Chondrocyte (in vitro differentiated cells): ENCODE data around the gene PSMD11. TPM values are rescaled to one million over a fixed set of nuclear protein-coding genes. Genes with fewer than 3 reads are reported as not detected.

Experiments
- DNase-seq: peaks from one replicate; pipeline ENCODE4 v3.0.0; 2021; ENCODE audit warnings: mixed read lengths, low spot score
- H3K27ac Mint-ChIP-seq: one replicate; pipeline ENCODE4 v1.8.0; 2021; ENCODE audit warnings: mild to moderate bottlenecking, moderate library complexity, mixed read lengths; ENCODE audit not compliant: unreplicated experiment
- H3K27me3 Mint-ChIP-seq: 2 replicates; pipeline ENCODE4 v1.8.0; 2021; ENCODE audit warnings: low read depth, mixed read lengths
- H3K36me3 Mint-ChIP-seq: 2 replicates; pipeline ENCODE4 v1.8.0; 2021; ENCODE audit warnings: low read depth, mixed read lengths
- H3K4me1 Mint-ChIP-seq: 2 replicates; pipeline ENCODE4 v1.8.0; 2021; ENCODE audit warnings: low read depth, mild to moderate bottlenecking, mixed read lengths
- H3K4me3 Mint-ChIP-seq: one replicate; pipeline ENCODE4 v1.8.0; 2021; ENCODE audit warnings: mild to moderate bottlenecking, moderate library complexity, mixed read lengths; ENCODE audit not compliant: unreplicated experiment
- H3K9me3 Mint-ChIP-seq: 2 replicates; pipeline ENCODE4 v1.8.0; 2021; ENCODE audit warnings: low read depth, mixed read lengths
- total RNA-seq: library from RNA; stranded (reverse); gene quantifications from 3 replicates; pipeline ENCODE4 v1.2.1, GENCODE V29; 2021
- TF ChIP-seq, protein P1 (sequence below): fragments of 200-600 bp; sonication (generic); IDR thresholded peaks from 2 replicates; pipeline ENCODE4 v1.5.0; 2021; ENCODE audit warnings: antibody characterized with exemption, mild to moderate bottlenecking, moderate library complexity

The PSMD11 gene
- total RNA-seq, 1 donor from 2014 or later = 80.7 TPM

DNA sequence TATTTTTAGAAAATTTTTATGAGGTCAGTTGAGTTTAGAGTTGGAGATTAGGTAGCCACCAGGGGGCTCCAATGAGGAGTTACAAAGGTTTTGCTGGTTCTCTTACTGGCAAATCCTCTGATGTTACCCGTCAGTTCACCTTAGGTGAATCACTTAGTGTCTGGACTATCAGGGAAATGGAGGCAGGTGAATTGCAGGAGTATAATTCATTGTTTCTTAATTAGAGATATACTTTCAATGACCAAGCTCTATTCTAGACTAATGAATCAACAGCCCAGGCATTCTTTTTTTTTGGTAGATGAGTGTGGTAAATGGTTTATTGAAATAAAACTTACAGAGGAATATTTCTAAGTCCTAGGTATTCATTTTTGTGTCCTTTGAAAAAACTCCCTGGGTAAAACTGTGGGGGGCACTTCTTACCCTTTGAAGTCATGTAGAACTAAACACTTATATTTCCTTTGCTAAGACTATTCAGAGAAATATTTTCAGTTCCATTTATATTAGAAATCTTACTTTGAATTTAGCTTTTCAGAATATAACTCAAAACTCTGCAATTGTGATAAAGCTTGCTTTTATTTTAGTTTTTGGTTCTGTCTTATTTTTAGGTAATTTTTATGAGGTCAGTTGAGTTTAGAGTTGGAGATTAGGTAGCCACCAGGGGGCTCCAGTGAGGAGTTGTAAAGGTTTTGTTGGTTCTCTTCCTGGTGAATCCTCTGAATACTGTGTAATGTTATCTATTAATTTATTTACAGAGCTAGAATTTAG lies 17.7 kb downstream of the PSMD11 start:
- no peak for DNase-seq
- Mint-ChIP-seq H3K27me3 (no peaks in the 10 kb centered on the region), H3K4me3 (no peak overlapping the region), H3K9me3 (no peaks in the 10 kb centered on the region), H3K4me1 (peaks cover 5% of the 10 kb centered on the region), H3K27ac (no peak overlapping the region), H3K36me3 (peaks cover 26% of the 10 kb centered on the region)
- TF ChIP-seq, protein P1, sequence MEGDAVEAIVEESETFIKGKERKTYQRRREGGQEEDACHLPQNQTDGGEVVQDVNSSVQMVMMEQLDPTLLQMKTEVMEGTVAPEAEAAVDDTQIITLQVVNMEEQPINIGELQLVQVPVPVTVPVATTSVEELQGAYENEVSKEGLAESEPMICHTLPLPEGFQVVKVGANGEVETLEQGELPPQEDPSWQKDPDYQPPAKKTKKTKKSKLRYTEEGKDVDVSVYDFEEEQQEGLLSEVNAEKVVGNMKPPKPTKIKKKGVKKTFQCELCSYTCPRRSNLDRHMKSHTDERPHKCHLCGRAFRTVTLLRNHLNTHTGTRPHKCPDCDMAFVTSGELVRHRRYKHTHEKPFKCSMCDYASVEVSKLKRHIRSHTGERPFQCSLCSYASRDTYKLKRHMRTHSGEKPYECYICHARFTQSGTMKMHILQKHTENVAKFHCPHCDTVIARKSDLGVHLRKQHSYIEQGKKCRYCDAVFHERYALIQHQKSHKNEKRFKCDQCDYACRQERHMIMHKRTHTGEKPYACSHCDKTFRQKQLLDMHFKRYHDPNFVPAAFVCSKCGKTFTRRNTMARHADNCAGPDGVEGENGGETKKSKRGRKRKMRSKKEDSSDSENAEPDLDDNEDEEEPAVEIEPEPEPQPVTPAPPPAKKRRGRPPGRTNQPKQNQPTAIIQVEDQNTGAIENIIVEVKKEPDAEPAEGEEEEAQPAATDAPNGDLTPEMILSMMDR = peak; percentile 73

DNA sequence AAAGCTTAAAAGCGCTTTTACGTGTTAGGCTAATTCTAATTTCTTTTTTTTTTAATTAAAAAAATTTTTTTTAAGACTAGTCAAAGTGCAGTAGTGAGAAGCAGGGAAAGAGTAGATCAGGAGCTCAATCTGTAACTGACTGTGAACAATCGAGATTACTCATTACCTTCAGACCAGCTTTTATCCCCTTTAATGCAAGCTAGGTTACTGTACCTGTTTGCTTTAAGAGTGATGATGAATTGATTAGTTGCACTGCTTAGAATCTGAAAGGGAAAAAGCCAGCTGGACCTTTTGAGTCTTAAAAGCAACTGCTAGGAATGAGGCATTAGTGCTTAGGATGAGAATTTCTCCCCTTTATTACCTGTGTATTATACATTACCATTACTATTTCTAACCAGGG lies 19.0 kb downstream of the PSMD11 start:
- H3K4me3 Mint-ChIP-seq = no peak overlapping the region
- H3K4me1 Mint-ChIP-seq = peaks cover 5% of the 10 kb centered on the region
- no peak for DNase-seq
- no peaks in the 10 kb centered on the region for H3K27me3 Mint-ChIP-seq
- TF ChIP-seq, protein P1 = no peak
- H3K36me3 Mint-ChIP-seq = peaks cover 27% of the 10 kb centered on the region
- no peak overlapping the region for H3K27ac Mint-ChIP-seq
- H3K9me3 Mint-ChIP-seq = no peaks in the 10 kb centered on the region

DNA sequence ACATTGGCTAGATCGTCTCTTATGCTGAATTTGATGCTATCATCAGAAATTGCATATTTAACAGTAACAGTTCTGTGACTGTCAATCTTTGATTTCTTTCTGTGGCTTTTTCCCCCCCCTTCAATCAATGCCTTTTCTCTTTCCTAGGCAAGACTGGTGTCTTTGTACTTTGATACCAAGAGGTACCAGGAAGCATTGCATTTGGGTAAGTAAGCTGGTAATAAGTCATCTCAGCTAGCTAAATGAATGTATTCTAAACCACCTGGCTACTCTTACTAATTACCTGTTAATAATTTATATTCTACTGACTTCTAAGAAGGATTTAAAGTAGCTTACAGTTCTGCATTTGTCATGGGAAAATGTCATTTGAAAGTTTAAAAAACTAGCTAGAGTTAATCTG lies 20.1 kb downstream of the PSMD11 start:
- DNase-seq = no peak
- TF ChIP-seq, protein P1 = no peak
- Mint-ChIP-seq H3K9me3 (no peaks in the 10 kb centered on the region), H3K27me3 (no peaks in the 10 kb centered on the region), H3K27ac (no peak overlapping the region), H3K4me1 (peaks cover 5% of the 10 kb centered on the region), H3K4me3 (no peak overlapping the region), H3K36me3 (peaks cover 25% of the 10 kb centered on the region)

DNA sequence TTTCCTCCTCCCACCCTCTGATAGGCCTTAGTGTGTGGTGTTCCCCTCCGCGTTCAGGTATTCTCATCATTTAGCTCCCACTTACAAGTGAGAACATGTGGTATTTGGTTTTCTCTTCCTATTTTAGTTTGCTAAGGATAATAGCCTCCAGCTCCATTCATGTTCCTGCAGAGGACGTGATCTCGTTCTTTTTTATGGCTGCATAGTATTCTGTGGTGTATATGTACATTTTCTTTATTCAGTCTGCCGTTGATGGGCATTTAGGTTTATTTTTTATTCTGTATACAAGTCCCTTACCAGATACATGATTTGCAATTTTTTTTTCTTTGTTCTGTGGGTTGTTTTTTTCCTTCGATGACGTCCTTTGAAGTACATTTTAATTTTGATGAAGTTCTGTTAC lies 23.6 kb downstream of the PSMD11 start:
- Mint-ChIP-seq H3K36me3 (peaks cover 37% of the 10 kb centered on the region), H3K27ac (no peak overlapping the region), H3K4me1 (no peaks in the 10 kb centered on the region), H3K4me3 (no peak overlapping the region), H3K9me3 (no peaks in the 10 kb centered on the region), H3K27me3 (no peaks in the 10 kb centered on the region)
- TF ChIP-seq, protein P1 = no peak
- no peak for DNase-seq

DNA sequence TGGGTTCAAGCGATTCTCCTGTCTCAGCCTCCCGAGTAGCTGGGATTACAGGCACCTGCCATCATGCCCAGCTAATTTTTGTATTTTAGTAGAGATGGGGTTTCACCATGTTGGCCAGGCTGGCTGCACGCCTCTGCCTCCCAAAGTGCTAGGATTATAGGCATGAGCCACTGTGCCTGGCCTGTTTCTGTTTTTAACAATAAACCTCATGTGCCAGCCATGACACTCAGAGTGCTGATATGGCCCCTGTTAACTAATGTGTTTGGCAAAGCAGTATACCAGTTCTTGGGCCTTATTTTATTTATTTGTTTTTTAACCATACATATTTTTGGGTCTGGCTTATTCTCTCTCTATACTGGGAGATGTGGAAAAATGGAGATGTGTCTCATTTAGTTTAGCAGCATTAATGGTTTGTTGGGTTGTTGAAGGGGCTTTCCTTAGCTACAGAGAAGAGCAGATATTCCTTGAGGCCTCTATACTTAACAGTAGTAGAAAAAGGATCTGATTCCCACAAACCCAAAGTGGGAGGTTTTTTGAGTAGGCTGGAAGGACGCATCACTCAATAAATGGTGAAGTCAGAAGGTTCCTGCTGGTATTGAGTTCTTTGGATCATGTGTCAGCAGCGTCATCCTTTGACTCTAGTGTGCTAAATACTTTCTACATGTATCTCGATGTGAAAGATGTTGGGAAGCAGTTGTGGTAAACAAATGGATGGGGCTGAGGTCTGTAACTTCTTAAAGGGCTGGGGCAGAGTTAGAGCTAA lies 26.3 kb downstream of the PSMD11 start:
- Mint-ChIP-seq H3K4me1 (no peaks in the 10 kb centered on the region), H3K27me3 (no peaks in the 10 kb centered on the region), H3K36me3 (peaks cover 54% of the 10 kb centered on the region), H3K4me3 (no peak overlapping the region), H3K27ac (no peak overlapping the region), H3K9me3 (no peaks in the 10 kb centered on the region)
- no peak for DNase-seq
- TF ChIP-seq, protein P1 = no peak
